ENCODE results near the gene DLG2.

DLG2 gene

DNA sequence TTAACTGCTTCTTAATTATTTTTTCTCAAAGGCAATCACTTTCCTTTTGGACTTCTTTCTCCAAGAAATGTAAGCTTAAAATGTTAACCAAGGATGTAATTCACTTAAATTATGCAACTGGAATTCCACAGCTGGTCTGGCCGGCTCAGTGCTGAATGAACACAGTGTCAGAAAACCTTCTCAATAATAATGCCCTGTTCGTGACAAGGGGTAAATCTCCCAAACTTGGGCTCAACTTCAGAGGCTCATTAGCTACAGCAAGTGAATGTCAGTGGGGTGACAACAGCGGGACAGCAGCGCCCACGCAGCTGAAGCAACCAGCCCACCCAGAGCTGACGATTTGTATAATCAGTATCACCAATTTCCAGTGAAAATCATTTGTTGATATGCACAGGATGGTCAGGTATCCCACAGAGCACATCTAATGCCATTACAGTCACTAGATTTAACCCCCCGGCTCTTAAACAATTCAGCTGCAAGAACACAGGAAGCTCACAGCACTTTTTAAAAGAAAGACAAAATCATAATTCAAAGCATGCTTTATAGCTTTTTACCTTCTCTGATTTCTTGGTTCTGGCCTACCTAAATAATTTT, 704.8 kb downstream of the DLG2 start:
- no peak for FAIRE-seq
- DNase-seq (ENCODE audit: low spot score) = no peak

GRCh38 chr11:84914511-84914910, 712.6 kb downstream of the DLG2 start:
- no peak for FAIRE-seq

GRCh38 chr11:84909740-84910139, 717.4 kb downstream of the DLG2 start:
- DNase-seq (ENCODE audit: low spot score) = no peak
- no peak for FAIRE-seq

More at GRCh38 chr11:84914511-84914910, 712.6 kb downstream of the DLG2 start:
- DNase-seq (ENCODE audit: low spot score) = no peak

- no peak for DNase-seq (ENCODE audit: low spot score)
- no peak for FAIRE-seq
Measured at GRCh38 chr11:84906995-84907394, 720.1 kb downstream of the DLG2 start.

- DNase-seq (ENCODE audit: low spot score) (no peak), FAIRE-seq (no peak)
Measured at GRCh38 chr11:84905411-84905810, 721.7 kb downstream of the DLG2 start.

GRCh38 chr11:84902445-84902844, 724.7 kb downstream of the DLG2 start:
- FAIRE-seq (no peak), DNase-seq (ENCODE audit: low spot score) (no peak)

DNA sequence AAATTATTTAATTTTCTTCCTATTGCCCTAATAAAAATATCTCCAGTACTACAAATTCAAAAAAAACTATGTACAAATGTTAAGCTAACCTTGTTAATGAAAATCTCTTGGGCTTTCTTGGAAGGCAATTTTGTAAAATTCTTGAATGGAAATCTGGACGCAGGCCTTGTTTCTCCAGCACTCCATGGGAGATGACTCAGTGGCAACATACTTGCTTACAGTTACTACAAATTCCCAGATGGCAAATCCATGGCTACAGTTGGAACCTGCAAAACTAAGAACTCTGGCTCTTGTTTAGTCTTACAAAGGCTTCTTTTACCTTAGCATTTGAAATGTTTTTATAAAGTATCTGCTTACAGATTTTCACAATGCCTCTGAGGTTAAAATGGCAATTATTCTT, 725.2 kb downstream of the DLG2 start:
- FAIRE-seq (no peak), DNase-seq (ENCODE audit: low spot score) (no peak)

- DNase-seq (ENCODE audit: low spot score) = no peak
- no peak for FAIRE-seq
Measured at GRCh38 chr11:84899740-84900139, 727.4 kb downstream of the DLG2 start.

DNA sequence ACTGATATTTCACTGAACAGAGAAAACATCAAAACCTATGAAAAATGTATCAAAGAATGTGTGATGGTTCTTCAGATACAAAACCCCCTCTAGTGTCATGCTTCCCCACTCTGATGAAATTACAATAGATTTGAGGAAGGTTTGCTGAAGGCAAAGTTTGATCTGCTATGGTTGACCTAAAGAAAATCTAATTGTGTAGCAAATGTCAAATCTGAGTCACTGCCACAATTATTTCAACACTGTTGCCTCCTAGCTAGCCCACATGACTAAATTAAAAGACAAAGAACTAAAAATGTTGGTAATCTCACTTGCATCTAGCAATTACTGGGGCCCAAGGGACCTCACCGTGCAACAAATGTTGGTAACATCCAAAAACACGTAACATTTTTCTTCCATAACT, 728.0 kb downstream of the DLG2 start:
- FAIRE-seq = no peak

GRCh38 chr11:84894666-84895065, 732.5 kb downstream of the DLG2 start:
- no peak for FAIRE-seq

More for the DNA sequence above, 728.0 kb downstream of the DLG2 start:
- DNase-seq (ENCODE audit: low spot score) = no peak

GRCh38 chr11:84890676-84891075, 736.5 kb downstream of the DLG2 start:
- FAIRE-seq (no peak), DNase-seq (ENCODE audit: low spot score) (no peak)

More at GRCh38 chr11:84894666-84895065, 732.5 kb downstream of the DLG2 start:
- DNase-seq (ENCODE audit: low spot score) = no peak

- no peak for FAIRE-seq
- no peak for DNase-seq (ENCODE audit: low spot score)
Measured at GRCh38 chr11:84889556-84889955, 737.6 kb downstream of the DLG2 start.

GRCh38 chr11:84887055-84887629, 740.0 kb downstream of the DLG2 start:
- no peak for FAIRE-seq
- no peak for DNase-seq (ENCODE audit: low spot score)

DNA sequence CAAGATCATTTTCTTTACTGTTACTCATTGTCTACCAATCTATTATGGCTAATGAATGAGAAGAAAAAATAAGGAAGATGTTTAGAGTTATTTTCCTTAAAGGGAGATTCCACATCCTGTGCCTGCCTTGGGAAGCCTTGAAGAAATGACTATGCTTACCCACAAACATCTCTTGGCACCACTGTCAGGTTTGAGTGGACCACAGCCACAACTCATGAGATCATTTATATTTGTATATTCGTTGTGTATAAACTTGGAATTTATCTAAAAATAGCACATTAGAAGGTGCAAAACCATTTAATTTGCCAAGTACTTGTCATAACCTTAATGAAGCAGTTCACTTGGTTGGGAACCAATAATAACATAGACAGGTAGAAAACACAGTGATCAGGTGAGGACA, 740.8 kb downstream of the DLG2 start:
- DNase-seq (ENCODE audit: low spot score) = no peak
- FAIRE-seq = no peak

GRCh38 chr11:84884836-84885235, 742.3 kb downstream of the DLG2 start:
- DNase-seq (ENCODE audit: low spot score) = no peak
- no peak for FAIRE-seq

DNA sequence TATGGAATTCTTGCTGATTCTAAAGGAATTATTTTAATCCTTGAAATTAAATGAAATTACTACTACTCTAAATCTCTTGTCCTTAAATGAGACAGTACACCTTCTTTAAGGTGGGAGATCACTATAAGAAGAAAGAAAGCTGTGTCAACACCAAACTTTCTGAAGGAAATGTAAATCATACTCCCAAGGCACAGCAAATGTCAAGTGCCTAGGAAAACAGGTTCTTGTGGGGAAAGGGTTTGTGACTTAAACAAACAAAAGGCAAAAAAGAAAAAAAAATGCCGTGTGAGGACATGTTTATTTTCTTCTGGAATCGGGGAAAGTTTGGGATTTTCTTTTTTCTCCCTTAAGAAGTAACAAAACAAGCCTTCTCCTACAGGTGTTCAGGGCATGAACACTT, 745.1 kb downstream of the DLG2 start:
- no peak for DNase-seq (ENCODE audit: low spot score)
- FAIRE-seq = no peak

DNA sequence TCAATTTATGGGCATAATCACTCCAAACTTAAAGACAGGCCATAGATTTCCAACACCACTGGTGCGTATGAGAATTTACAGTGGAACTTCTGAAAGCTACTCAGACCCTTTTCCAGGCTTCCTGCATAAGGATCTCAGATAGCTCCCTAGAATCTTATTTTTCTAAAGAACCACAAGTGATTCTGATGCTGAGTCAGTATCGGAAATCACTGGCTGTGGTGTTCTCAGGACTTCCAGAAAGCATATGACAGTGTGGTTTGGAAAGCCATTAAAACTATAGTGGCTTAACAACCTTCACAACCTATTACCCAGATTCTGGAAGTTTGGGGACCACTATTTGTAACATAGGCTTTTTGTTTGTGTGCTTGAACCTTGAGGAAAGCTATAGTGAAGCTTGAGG, 756.0 kb downstream of the DLG2 start:
- no peak for DNase-seq (ENCODE audit: low spot score)
- no peak for FAIRE-seq

- DNase-seq (ENCODE audit: low spot score) (no peak), FAIRE-seq (no peak)
Measured at GRCh38 chr11:84870486-84870885, 756.7 kb downstream of the DLG2 start.

- FAIRE-seq (peak; percentile 14), DNase-seq (ENCODE audit: low spot score) (peak; percentile 5)
Measured at GRCh38 chr11:84866922-84867321, 760.2 kb downstream of the DLG2 start.

DNA sequence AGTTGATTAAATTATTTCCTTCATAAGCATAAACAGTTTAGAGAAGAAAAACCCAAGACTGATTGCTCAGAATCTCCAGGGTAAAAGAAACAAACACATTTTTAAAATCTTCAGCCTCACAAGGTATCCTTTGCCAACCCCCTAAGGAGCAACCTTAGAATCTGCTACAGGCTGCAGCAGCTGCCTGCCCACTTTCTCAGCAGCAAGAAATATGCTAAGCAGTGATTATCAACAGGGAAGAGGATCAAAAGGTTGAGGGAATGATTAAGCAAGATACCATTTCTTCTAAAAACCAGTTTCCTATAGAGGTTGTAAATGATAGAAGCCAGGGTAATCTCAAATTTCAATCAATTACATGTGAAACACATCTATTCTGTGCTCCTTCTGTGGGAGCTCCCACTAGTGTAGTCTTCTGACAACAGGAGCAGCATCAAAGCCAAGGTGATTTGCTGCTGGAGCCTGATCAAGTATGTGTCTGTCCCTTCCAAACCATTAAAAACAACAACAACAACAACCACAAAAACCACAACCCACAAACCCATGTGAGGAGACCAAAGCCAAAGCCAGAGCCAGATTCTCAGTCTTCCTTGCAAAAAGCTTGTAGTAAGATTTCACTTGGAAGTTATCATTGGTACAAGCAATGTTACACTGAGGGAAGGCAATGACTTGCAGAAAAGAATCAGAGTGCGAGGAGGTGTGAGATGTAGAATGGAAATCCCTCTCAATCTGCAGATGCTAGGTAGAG, 761.2 kb downstream of the DLG2 start:
- FAIRE-seq = no peak
- no peak for DNase-seq (ENCODE audit: low spot score)

- FAIRE-seq = peak; percentile 77
Measured at GRCh38 chr11:84865257-84865656, 761.9 kb downstream of the DLG2 start.

GRCh38 chr11:84857746-84858145, 769.4 kb downstream of the DLG2 start:
- DNase-seq (ENCODE audit: low spot score) (peak; percentile 29), FAIRE-seq (no peak)

More at GRCh38 chr11:84865257-84865656, 761.9 kb downstream of the DLG2 start:
- DNase-seq (ENCODE audit: low spot score) = no peak
